Measurements from ENCODE around the gene ADAMTS14.
A peak's percentile ranks its signal among the peaks of the same experiment; 100 is the strongest.
"Not testable (repeated sequence)": the region's sequence is repeated elsewhere in the genome, so short reads cannot be mapped to it uniquely, and the experiment has no call there.

ADAMTS14 gene

GRCh38 chr10:70756700-70757360 lies 84.5 kb downstream of the ADAMTS14 start:
- DNase-seq: no peak

- no peak for DNase-seq
Observed at GRCh38 chr10:70757856-70758255, 85.5 kb downstream of the ADAMTS14 start.

GRCh38 chr10:70758757-70759514 lies 86.6 kb downstream of the ADAMTS14 start:
- DNase-seq: peak; percentile 49

- no peak for DNase-seq
Observed at GRCh38 chr10:70759781-70760180, 87.5 kb downstream of the ADAMTS14 start.

DNA sequence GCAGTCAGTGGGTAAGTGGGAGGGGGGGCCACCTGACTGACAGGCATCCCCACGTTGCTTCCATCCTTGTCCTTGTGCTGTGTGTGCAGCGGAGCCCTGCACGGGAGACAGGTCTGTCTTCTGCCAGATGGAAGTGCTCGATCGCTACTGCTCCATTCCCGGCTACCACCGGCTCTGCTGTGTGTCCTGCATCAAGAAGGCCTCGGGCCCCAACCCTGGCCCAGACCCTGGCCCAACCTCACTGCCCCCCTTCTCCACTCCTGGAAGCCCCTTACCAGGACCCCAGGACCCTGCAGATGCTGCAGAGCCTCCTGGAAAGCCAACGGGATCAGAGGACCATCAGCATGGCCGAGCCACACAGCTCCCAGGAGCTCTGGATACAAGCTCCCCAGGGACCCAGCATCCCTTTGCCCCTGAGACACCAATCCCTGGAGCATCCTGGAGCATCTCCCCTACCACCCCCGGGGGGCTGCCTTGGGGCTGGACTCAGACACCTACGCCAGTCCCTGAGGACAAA lies 88.0 kb downstream of the ADAMTS14 start:
- DNase-seq: no peak

- DNase-seq: no peak
Observed at GRCh38 chr10:70761031-70761601, 88.8 kb downstream of the ADAMTS14 start.

GRCh38 chr10:70761727-70762350 lies 89.5 kb downstream of the ADAMTS14 start:
- DNase-seq: no peak

DNA sequence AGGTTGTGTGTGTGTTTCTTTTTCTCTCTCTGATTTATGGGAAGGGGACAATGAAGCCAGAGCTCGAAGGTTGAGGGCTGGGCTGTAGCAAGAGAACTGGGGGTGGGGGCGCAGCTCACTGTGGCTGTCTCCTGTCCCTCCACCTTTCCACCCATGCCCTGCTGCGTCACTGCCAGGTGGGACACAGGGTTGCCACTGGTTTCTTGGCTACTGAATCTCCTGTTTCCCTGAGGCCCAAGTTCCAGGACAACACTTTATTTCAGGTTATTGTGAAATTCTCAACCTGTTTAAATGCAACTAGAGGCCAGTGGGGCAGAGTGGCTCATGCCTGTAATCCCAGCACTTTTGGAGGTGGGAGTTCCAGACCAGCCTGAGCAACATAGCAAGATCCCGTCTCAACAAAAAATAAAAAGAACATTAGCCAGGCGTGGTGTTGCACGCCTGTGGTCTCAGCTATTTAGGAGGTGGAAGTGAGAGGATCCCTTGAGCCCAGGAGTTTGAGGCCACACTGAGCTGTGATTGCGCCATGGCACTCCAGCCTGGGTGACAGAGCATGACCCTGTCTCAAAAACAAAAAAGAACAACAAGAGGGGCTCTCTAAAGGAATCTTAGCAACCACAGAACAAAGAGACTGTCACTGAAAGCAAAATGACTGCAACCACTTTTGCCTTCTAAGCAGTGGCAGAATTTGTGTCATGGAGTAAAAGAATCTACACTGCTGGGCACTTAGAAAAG lies 90.3 kb downstream of the ADAMTS14 start:
- no peak for DNase-seq

DNA sequence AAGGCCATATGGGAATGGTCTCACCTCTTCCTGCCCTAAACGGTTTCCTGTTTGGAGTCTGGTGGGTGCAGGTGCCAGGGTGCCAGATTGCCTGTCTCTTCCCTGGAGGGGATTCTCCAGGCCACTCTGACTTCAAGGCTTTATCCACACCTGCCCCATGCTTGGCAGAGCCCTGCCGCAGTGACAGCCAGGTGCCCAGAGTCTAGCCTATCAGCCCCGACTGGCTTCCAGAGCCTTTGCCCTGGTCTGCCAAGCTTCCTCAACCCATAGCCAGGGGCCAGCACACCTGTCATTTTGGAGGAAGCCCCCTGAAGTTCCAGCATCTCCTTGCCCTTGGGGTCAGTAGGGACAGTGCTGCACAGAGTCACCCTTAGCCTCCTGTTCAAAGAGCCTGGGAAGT lies 91.3 kb downstream of the ADAMTS14 start:
- DNase-seq: no peak

- no peak for DNase-seq
Observed at GRCh38 chr10:70765794-70766594, 93.7 kb downstream of the ADAMTS14 start.

DNA sequence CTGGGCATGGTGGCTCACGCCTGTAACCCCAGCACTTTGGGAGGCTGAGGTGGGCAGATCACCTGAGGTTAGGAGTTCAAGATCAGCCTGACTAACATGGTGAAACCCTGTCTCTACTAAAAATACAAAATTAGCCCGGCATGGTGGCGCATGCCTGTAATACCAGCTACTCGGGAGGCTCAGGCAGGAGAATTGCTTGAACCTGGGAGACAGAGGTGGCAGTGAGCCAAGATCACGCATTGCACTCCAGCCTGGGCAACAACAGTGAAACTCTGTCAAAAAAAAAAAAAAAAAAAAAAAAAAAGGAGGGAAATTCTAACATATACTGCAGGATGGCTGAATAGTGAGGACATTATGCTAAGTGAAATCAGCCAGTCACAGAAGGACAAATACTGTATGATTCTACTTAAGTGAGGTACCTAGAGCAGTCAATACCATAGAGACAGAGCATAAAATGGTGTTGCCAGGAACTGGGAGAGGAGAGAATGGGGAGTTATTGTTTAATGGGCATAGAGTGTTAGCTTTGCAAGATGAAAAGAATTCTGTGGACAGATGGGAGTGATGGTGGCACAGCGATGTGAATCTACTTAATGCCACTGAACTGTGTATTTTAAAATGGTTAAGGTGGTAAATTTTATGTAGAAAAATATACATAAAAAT lies 95.8 kb downstream of the ADAMTS14 start:
- DNase-seq: not testable (repeated sequence)

- DNase-seq: no peak
Observed at GRCh38 chr10:70769121-70769520, 96.8 kb downstream of the ADAMTS14 start.

DNA sequence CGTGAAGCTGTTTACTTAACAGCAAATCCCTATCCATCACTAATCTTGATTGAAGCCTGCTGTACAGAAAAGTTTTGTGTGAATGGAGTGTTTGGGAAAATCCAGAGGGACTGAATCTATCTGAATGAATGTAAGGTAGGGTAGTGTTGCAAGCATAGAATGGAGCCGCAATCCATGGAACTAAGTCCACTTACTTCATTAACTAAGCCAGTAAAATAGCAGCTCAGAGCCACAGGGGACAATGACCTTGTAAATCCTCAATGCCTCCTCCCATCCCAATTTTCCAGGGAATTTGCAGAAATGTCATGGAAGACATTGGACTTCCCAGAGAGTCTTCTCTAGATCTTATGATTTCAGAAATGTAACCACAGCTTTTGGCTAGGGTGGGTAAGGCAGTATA lies 97.7 kb downstream of the ADAMTS14 start:
- DNase-seq: no peak

DNA sequence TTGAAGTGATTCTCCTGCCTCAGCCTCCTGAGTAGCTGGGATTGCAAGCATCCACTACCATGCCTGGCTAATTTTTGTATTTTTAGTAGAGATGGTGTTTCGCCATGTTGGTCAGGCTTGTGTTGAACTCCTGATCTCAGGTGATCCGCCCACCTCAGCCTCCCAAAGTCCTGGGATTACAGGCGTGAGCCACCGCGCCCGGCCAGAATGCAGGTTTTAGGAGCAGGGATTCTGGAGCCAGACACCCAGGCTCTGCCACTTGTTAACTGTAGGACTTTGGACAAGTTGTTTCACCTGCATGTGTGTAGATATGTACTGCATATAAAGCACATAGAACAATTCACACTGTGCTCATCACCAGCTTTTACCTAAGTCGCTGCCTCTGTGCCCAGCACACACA lies 98.2 kb downstream of the ADAMTS14 start:
- DNase-seq: not testable (repeated sequence)

GRCh38 chr10:70771311-70772194 lies 99.2 kb downstream of the ADAMTS14 start:
- DNase-seq: no peak

DNA sequence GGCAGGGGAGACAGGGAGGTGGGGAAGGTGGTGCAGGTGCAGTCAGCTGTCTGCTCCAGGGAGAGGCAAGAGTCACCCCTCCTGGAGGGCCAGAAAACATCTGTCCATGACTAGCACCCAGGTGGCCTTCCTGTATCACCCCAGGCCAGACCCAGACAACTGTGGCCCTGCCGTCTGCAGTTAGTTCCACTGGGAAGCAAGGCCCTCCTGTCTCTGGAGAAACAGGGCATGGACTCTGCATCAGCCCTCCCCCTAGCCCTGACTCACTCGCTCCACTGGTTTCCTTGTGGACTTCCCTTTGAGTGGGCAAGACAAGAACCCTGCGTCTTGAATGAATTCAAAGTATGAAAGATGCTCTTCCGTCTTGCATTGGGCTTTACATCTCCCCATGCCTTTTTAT lies 100.3 kb downstream of the ADAMTS14 start:
- no peak for DNase-seq

- DNase-seq: no peak
Observed at GRCh38 chr10:70773461-70773860, 101.2 kb downstream of the ADAMTS14 start.

- DNase-seq: no peak
Observed at GRCh38 chr10:70773965-70774809, 101.9 kb downstream of the ADAMTS14 start.

Data from effector CD8-positive, alpha-beta T cell (primary cell).